MM.1S (cell line): Measurements from ENCODE around the gene TSSC4.

Experiments used
- EZH2 ChIP-seq: fragments of 300-600 bp; sonication (generic); optimal IDR thresholded peaks from 2 replicates; pipeline ENCODE3; 2017; ENCODE audit warnings: low read depth, mild to moderate bottlenecking, antibody characterized with exemption, low read length, mixed read lengths
- EZH2phosphoT487 ChIP-seq: fragments of 300-600 bp; sonication (generic); IDR thresholded peaks from 2 replicates; pipeline ENCODE4 v1.6.1; 2018; ENCODE audit warnings: antibody characterized with exemption, low read length
- TF ChIP-seq, protein P1 (sequence below): fragments of 300-600 bp; sonication (generic); IDR thresholded peaks from 2 replicates; pipeline ENCODE4 v1.5.1; 2016; ENCODE audit warnings: antibody characterized with exemption, low read length, mixed read lengths

DNA sequence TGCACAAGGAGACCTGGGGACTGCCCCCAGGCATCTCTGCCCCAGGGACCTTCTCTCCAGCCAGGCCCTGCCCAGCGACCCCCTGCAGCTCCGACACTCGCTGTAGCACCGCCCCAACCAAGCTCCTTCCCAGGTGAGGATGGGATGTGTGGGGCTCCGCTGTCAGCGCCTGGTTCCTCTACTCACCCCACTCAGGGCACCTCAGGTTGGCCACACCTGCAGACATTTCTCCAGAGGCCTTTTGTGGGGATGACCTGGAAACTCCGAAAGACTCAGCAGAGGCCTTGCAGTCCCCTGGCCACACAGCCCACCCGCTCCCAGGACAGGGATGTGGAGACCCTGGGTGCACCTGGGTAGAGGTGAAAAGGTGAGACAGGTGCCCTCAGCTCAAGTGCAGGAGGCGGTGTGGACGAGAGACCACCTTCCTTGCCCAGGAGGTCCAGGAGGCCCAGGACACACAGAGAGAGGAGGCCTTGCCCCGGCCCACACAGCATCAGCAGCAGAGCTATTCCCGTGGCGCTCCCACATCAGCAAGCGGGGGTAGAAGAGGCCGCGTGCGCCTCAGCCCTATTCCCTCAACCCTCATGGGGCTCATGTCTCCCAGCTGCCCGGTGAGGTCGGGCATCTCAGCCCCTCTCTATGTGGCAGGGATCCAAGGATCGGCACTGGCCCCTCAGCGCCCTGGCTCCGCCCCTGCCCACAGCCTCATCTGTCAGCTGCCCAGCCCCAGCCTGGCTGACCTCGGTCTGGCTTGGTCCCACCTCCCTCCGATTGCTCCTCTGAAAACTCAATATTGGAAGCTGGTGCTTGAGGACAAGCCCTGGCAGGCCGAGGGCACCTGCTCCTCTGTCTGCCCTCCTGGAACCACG, 22.8 kb downstream of the TSSC4 start:
- TF ChIP-seq, protein P1, sequence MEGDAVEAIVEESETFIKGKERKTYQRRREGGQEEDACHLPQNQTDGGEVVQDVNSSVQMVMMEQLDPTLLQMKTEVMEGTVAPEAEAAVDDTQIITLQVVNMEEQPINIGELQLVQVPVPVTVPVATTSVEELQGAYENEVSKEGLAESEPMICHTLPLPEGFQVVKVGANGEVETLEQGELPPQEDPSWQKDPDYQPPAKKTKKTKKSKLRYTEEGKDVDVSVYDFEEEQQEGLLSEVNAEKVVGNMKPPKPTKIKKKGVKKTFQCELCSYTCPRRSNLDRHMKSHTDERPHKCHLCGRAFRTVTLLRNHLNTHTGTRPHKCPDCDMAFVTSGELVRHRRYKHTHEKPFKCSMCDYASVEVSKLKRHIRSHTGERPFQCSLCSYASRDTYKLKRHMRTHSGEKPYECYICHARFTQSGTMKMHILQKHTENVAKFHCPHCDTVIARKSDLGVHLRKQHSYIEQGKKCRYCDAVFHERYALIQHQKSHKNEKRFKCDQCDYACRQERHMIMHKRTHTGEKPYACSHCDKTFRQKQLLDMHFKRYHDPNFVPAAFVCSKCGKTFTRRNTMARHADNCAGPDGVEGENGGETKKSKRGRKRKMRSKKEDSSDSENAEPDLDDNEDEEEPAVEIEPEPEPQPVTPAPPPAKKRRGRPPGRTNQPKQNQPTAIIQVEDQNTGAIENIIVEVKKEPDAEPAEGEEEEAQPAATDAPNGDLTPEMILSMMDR: no peak
- TF ChIP-seq EZH2 (no peak), EZH2phosphoT487 (no peak)
